H1 (cell line): ENCODE measurements around the gene MYCBPAP. TPM values are rescaled to one million over a fixed set of nuclear protein-coding genes. Genes with fewer than 3 reads are reported as not detected.

ENCODE experiments used
- BCL11A ChIP-seq, 2 experiments: IDR thresholded peaks; one replicate each; pipeline ENCODE4 v1.6.1; 2011; ENCODE audit warnings: low read depth in 2 of 2, low read length in 2 of 2, mild to moderate bottlenecking in 2 of 2
- HDAC6 ChIP-seq: IDR thresholded peaks from one replicate; pipeline ENCODE4 v1.7.1; 2012; ENCODE audit warnings: low read depth, mild to moderate bottlenecking, inconsistent platforms, low read length, moderate library complexity
- KDM1A ChIP-seq: fragments of 200-600, 300-600 bp; sonication (generic); IDR thresholded peaks from 2 replicates; pipeline ENCODE4 v1.7.1; 2016; ENCODE audit warnings: mild to moderate bottlenecking, low read length, borderline replicate concordance
- MAFK ChIP-seq: IDR thresholded peaks from 2 replicates; pipeline ENCODE4 v1.6.1; 2012; ENCODE audit warnings: low read depth, mild to moderate bottlenecking, improper control_type of control experiment, low read length
- TAF1 ChIP-seq: IDR thresholded peaks from 2 replicates; pipeline ENCODE4 v1.6.1; 2011; ENCODE audit warnings: mild to moderate bottlenecking, low read depth, low read length
- TBP ChIP-seq: IDR thresholded peaks from 2 replicates; pipeline ENCODE4 v1.6.1; 2011; ENCODE audit warnings: low read depth, low read length, improper control_type of control experiment
- polyA plus RNA-seq, 7 experiments: library from polyadenylated mRNA; depleted of rRNA in 3 of 7; stranded (reverse) in 5 of 7; unstranded in 2 of 7; fragments of >200 nt in 5 of 7; fragments of 200-250 nt in 2 of 7; gene quantifications; 1 replicate in 5 of 7; 2 replicates in 1 of 7; 4 replicates in 1 of 7; pipeline versions ENCODE4 v1.2.1 to v1.2.3, GENCODE V29; 2011 to 2013; ENCODE audit warnings: missing spikeins in 2 of 7, mixed read lengths in 2 of 7
- total RNA-seq: library from RNA; stranded (reverse); fragmentation: NEBNext Ultra II Directional; extraction: Animal tissue kit (Norgen Biotek cat#: 25700); gene quantifications from 2 replicates; pipeline ENCODE4 v1.2.1, GENCODE V29; 2021
- TF ChIP-seq, protein P1 (sequence below): fragments of 300-600 bp; sonication (generic); IDR thresholded peaks from 2 replicates; pipeline ENCODE4 v1.7.1; 2012; ENCODE audit warnings: low read length, moderate library complexity, mild to moderate bottlenecking, inconsistent platforms; ENCODE audit not compliant: insufficient replicate concordance

MYCBPAP gene
- total and polyA plus RNA-seq, 2 of the 8 experiments (the other 6 are each of a cell fraction or from before 2014, with no cell fraction given) = 0.89 to 3.3 TPM

DNA sequence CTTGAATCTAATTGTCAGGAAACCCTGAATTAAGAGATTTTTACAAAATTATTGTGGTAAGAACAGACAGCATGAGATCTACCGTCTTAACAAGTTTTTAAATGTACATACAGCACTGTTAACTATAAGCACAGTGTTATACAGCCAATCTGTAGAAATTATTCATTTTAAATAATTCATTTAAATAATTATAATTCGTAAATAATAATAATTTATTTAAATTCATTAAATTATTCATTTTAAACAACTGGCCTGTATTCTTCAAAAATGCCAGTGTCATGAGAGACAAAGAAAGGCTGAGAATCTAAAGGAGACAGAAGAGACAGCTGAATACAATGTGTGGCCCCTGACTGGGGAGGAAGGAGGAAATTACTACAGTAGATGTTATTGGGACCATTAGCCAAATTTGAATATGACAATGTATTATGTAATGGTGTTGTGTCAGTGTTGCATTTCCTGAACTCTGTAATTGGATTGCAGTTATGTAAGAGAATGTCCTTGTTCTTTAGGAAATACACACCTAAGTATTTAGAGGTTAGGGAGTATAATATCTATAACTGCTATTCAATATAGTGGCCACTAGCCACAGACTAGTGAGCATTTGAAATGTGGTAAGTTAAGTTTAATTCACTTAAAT, 27.3 kb upstream of the MYCBPAP start (continued):
- TF ChIP-seq, protein P1, sequence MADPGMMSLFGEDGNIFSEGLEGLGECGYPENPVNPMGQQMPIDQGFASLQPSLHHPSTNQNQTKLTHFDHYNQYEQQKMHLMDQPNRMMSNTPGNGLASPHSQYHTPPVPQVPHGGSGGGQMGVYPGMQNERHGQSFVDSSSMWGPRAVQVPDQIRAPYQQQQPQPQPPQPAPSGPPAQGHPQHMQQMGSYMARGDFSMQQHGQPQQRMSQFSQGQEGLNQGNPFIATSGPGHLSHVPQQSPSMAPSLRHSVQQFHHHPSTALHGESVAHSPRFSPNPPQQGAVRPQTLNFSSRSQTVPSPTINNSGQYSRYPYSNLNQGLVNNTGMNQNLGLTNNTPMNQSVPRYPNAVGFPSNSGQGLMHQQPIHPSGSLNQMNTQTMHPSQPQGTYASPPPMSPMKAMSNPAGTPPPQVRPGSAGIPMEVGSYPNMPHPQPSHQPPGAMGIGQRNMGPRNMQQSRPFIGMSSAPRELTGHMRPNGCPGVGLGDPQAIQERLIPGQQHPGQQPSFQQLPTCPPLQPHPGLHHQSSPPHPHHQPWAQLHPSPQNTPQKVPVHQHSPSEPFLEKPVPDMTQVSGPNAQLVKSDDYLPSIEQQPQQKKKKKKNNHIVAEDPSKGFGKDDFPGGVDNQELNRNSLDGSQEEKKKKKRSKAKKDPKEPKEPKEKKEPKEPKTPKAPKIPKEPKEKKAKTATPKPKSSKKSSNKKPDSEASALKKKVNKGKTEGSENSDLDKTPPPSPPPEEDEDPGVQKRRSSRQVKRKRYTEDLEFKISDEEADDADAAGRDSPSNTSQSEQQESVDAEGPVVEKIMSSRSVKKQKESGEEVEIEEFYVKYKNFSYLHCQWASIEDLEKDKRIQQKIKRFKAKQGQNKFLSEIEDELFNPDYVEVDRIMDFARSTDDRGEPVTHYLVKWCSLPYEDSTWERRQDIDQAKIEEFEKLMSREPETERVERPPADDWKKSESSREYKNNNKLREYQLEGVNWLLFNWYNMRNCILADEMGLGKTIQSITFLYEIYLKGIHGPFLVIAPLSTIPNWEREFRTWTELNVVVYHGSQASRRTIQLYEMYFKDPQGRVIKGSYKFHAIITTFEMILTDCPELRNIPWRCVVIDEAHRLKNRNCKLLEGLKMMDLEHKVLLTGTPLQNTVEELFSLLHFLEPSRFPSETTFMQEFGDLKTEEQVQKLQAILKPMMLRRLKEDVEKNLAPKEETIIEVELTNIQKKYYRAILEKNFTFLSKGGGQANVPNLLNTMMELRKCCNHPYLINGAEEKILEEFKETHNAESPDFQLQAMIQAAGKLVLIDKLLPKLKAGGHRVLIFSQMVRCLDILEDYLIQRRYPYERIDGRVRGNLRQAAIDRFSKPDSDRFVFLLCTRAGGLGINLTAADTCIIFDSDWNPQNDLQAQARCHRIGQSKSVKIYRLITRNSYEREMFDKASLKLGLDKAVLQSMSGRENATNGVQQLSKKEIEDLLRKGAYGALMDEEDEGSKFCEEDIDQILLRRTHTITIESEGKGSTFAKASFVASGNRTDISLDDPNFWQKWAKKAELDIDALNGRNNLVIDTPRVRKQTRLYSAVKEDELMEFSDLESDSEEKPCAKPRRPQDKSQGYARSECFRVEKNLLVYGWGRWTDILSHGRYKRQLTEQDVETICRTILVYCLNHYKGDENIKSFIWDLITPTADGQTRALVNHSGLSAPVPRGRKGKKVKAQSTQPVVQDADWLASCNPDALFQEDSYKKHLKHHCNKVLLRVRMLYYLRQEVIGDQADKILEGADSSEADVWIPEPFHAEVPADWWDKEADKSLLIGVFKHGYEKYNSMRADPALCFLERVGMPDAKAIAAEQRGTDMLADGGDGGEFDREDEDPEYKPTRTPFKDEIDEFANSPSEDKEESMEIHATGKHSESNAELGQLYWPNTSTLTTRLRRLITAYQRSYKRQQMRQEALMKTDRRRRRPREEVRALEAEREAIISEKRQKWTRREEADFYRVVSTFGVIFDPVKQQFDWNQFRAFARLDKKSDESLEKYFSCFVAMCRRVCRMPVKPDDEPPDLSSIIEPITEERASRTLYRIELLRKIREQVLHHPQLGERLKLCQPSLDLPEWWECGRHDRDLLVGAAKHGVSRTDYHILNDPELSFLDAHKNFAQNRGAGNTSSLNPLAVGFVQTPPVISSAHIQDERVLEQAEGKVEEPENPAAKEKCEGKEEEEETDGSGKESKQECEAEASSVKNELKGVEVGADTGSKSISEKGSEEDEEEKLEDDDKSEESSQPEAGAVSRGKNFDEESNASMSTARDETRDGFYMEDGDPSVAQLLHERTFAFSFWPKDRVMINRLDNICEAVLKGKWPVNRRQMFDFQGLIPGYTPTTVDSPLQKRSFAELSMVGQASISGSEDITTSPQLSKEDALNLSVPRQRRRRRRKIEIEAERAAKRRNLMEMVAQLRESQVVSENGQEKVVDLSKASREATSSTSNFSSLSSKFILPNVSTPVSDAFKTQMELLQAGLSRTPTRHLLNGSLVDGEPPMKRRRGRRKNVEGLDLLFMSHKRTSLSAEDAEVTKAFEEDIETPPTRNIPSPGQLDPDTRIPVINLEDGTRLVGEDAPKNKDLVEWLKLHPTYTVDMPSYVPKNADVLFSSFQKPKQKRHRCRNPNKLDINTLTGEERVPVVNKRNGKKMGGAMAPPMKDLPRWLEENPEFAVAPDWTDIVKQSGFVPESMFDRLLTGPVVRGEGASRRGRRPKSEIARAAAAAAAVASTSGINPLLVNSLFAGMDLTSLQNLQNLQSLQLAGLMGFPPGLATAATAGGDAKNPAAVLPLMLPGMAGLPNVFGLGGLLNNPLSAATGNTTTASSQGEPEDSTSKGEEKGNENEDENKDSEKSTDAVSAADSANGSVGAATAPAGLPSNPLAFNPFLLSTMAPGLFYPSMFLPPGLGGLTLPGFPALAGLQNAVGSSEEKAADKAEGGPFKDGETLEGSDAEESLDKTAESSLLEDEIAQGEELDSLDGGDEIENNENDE = no peak
- no peak for TF ChIP-seq MAFK
- TF ChIP-seq BCL11A (IDR thresholded peaks at IDR 0.05; ENCODE audit: low read depth in 2 of 2, low read length in 2 of 2) = no peak
- TF ChIP-seq TAF1 = no peak
- TF ChIP-seq HDAC6 = no peak
- TF ChIP-seq TBP = no peak
- TF ChIP-seq KDM1A = no peak
